Astrocyte of the hippocampus (primary cell): ENCODE results near the gene ELL3.

Experiments used
- DNase-seq: peaks from one replicate; pipeline ENCODE4 v3.0.0; 2011; ENCODE audit warnings: low read depth, low spot score

ELL3 gene

GRCh38 chr15:43723151-43723550 lies 53.6 kb downstream of the ELL3 start:
- DNase-seq = no peak
